Measurements from ENCODE around the gene ADAM22. TPM values are rescaled to one million over a fixed set of nuclear protein-coding genes. Genes with fewer than 3 reads are reported as not detected.

ADAM22 gene
- total and polyA plus RNA-seq, 4 donors = 0.04 to 0.61 (median 0.15) TPM

GRCh38 chr7:88243345-88243909 is 309.4 kb downstream of the ADAM22 start:
- 28% methylated on average over 2 of the region's 2 CpGs for WGBS
- no peaks in the 10 kb centered on the region for H3K36me3 ChIP-seq (ENCODE audit: control insufficient read depth in 4 of 4, insufficient read depth in 3 of 4, low read depth in 1 of 4, low read length in 3 of 4)
- TF ChIP-seq RXRA (IDR thresholded peaks at IDR 0.05) (peak; percentile 15 to 27), YY1 (IDR thresholded peaks at IDR 0.05) (no peak), EGR1 (IDR thresholded peaks at IDR 0.05; ENCODE audit: low read depth in 2 of 2) (no peak), CTCF (IDR thresholded peaks at IDR 0.05; ENCODE audit: low read depth, low read length, missing input control) (peak; percentile 88), HNF4G (IDR thresholded peaks at IDR 0.05) (no peak), RAD21 (IDR thresholded peaks at IDR 0.05) (peak; percentile 97)
- H3K4me1 ChIP-seq (ENCODE audit: control insufficient read depth in 4 of 4, insufficient read depth in 4 of 4, low read length in 3 of 4) = peaks cover 0 to 4% (median 2%) of the 10 kb centered on the region in 4 donors
- DNase-seq (ENCODE audit: low spot score) = no peak
- no peak overlapping the region for H3K9ac ChIP-seq (ENCODE audit: low read depth in 1 of 2, low read length in 2 of 2)
- H3K4me3 ChIP-seq (ENCODE audit: low read depth in 1 of 3, low read length in 3 of 3) = no peak overlapping the region
- no peak overlapping the region for H3K27ac ChIP-seq (ENCODE audit: low read depth in 1 of 2, low read length in 2 of 2)
- no peaks in the 10 kb centered on the region for H3K9me3 ChIP-seq (ENCODE audit: control insufficient read depth in 4 of 4, low read length in 3 of 4)
- H3K27me3 ChIP-seq (ENCODE audit: control insufficient read depth in 4 of 4, insufficient read depth in 4 of 4, low read length in 3 of 4) = no peaks in the 10 kb centered on the region

- H3K9me3 ChIP-seq (ENCODE audit: control insufficient read depth in 4 of 4, low read length in 3 of 4) = no peaks in the 10 kb centered on the region
- H3K27ac ChIP-seq (ENCODE audit: low read depth in 1 of 2, low read length in 2 of 2) = no peak overlapping the region
- DNase-seq (ENCODE audit: low spot score) = no peak
- no peak overlapping the region for H3K4me3 ChIP-seq (ENCODE audit: low read depth in 1 of 3, low read length in 3 of 3)
- no peak overlapping the region for H3K9ac ChIP-seq (ENCODE audit: low read depth in 1 of 2, low read length in 2 of 2)
- TF ChIP-seq RXRA (IDR thresholded peaks at IDR 0.05) (no peak), REST (IDR thresholded peaks at IDR 0.05) (no peak), EGR1 (IDR thresholded peaks at IDR 0.05; ENCODE audit: low read depth in 2 of 2) (no peak), NR2F2 (IDR thresholded peaks at IDR 0.05) (no peak), FOXA1 (IDR thresholded peaks at IDR 0.05) (no peak), CTCF (IDR thresholded peaks at IDR 0.05; ENCODE audit: low read depth, low read length, missing input control) (no peak), ZBTB33 (IDR thresholded peaks at IDR 0.05) (no peak), SP1 (IDR thresholded peaks at IDR 0.05) (no peak), JUND (IDR thresholded peaks at IDR 0.05) (no peak), FOXA2 (IDR thresholded peaks at IDR 0.05) (no peak), HNF4A (conservative IDR thresholded peaks at IDR 0.05) (no peak), HNF4G (IDR thresholded peaks at IDR 0.05) (no peak), RAD21 (IDR thresholded peaks at IDR 0.05) (no peak), GABPA (IDR thresholded peaks at IDR 0.05 in 1 of 2, conservative IDR thresholded peaks at IDR 0.05 in 1 of 2) (no peak), ATF3 (IDR thresholded peaks at IDR 0.05) (no peak), YY1 (IDR thresholded peaks at IDR 0.05) (no peak)
- peaks cover 0 to 4% (median 2%) of the 10 kb centered on the region in 4 donors for H3K4me1 ChIP-seq (ENCODE audit: control insufficient read depth in 4 of 4, insufficient read depth in 4 of 4, low read length in 3 of 4)
- WGBS = 96% methylated on average over 1 of the region's 1 CpG
- no peaks in the 10 kb centered on the region for H3K36me3 ChIP-seq (ENCODE audit: control insufficient read depth in 4 of 4, insufficient read depth in 3 of 4, low read depth in 1 of 4, low read length in 3 of 4)
- no peaks in the 10 kb centered on the region for H3K27me3 ChIP-seq (ENCODE audit: control insufficient read depth in 4 of 4, insufficient read depth in 4 of 4, low read length in 3 of 4)
Observed at GRCh38 chr7:88244258-88244657, 310.2 kb downstream of the ADAM22 start.

Measured in liver (tissue), 9 donors.